ENCODE measurements around the gene CCDC178.

The CCDC178 gene

GRCh38 chr18:32891797-32892196, 548.7 kb downstream of the CCDC178 start:
- H3K27me3 ChIP-seq (ENCODE audit: control insufficient read depth, low read length): no peaks in the 10 kb centered on the region

GRCh38 chr18:32891130-32891529, 549.4 kb downstream of the CCDC178 start:
- H3K9me3 ChIP-seq (ENCODE audit: control insufficient read depth, insufficient read depth, low read length): no peaks in the 10 kb centered on the region
- peaks cover 6% of the 10 kb centered on the region for H3K4me1 ChIP-seq (ENCODE audit: control insufficient read depth, low read length)
- no peak overlapping the region for H3K27ac ChIP-seq (ENCODE audit: low read depth, low read length)
- H3F3A ChIP-seq (ENCODE audit: control insufficient read depth, insufficient read depth): no peaks in the 10 kb centered on the region
- H3K79me2 ChIP-seq (ENCODE audit: control insufficient read depth, low read length): no peaks in the 10 kb centered on the region
- H3K4me2 ChIP-seq (ENCODE audit: low read length): no peak overlapping the region
- H3K4me3 ChIP-seq (ENCODE audit: low read length): no peak overlapping the region
- H3K9me2 ChIP-seq (replicated peaks; ENCODE audit: control insufficient read depth, low read length): no peaks in the 10 kb centered on the region
- no peak for TF ChIP-seq CTCF (IDR thresholded peaks at IDR 0.05; ENCODE audit: low read depth, low read length, poor library complexity, severe bottlenecking)
- no peak for TF ChIP-seq EZH2phosphoT487 (IDR thresholded peaks at IDR 0.05; ENCODE audit: borderline replicate concordance, low read length)
- no peaks in the 10 kb centered on the region for H3K27me3 ChIP-seq (ENCODE audit: control insufficient read depth, low read length)
- H3K36me3 ChIP-seq (ENCODE audit: control insufficient read depth, low read length): no peaks in the 10 kb centered on the region
- H4K20me1 ChIP-seq (ENCODE audit: control insufficient read depth, insufficient read depth, low read depth, low read length): no peaks in the 10 kb centered on the region

More at GRCh38 chr18:32891797-32892196, 548.7 kb downstream of the CCDC178 start:
- peaks cover 6% of the 10 kb centered on the region for H3K4me1 ChIP-seq (ENCODE audit: control insufficient read depth, low read length)
- TF ChIP-seq CTCF (IDR thresholded peaks at IDR 0.05; ENCODE audit: low read depth, low read length, poor library complexity, severe bottlenecking): no peak
- no peak for TF ChIP-seq EZH2phosphoT487 (IDR thresholded peaks at IDR 0.05; ENCODE audit: borderline replicate concordance, low read length)
- H3K4me2 ChIP-seq (ENCODE audit: low read length): no peak overlapping the region
- H3K9me2 ChIP-seq (replicated peaks; ENCODE audit: control insufficient read depth, low read length): no peaks in the 10 kb centered on the region
- H4K20me1 ChIP-seq (ENCODE audit: control insufficient read depth, insufficient read depth, low read depth, low read length): no peaks in the 10 kb centered on the region
- no peak overlapping the region for H3K27ac ChIP-seq (ENCODE audit: low read depth, low read length)
- peaks cover 3% of the 10 kb centered on the region; the same call in 1 of the 2 replicates for H3K9me3 ChIP-seq (ENCODE audit: control insufficient read depth, insufficient read depth, low read length)
- H3K36me3 ChIP-seq (ENCODE audit: control insufficient read depth, low read length): no peaks in the 10 kb centered on the region
- H3F3A ChIP-seq (ENCODE audit: control insufficient read depth, insufficient read depth): no peaks in the 10 kb centered on the region
- H3K4me3 ChIP-seq (ENCODE audit: low read length): no peak overlapping the region
- H3K79me2 ChIP-seq (ENCODE audit: control insufficient read depth, low read length): no peaks in the 10 kb centered on the region

GRCh38 chr18:32889615-32890593, 550.6 kb downstream of the CCDC178 start:
- Histone ChIP-seq H3F3A (ENCODE audit: control insufficient read depth, insufficient read depth) (no peaks in the 10 kb centered on the region), H3K36me3 (ENCODE audit: control insufficient read depth, low read length) (no peaks in the 10 kb centered on the region), H3K9me3 (ENCODE audit: control insufficient read depth, insufficient read depth, low read length) (no peaks in the 10 kb centered on the region), H3K27ac (ENCODE audit: low read depth, low read length) (no peak overlapping the region), H3K79me2 (ENCODE audit: control insufficient read depth, low read length) (no peaks in the 10 kb centered on the region), H3K4me3 (ENCODE audit: low read length) (no peak overlapping the region), H3K9me2 (replicated peaks; ENCODE audit: control insufficient read depth, low read length) (no peaks in the 10 kb centered on the region), H4K20me1 (ENCODE audit: control insufficient read depth, insufficient read depth, low read depth, low read length) (no peaks in the 10 kb centered on the region), H3K27me3 (ENCODE audit: control insufficient read depth, low read length) (no peaks in the 10 kb centered on the region), H3K4me2 (ENCODE audit: low read length) (no peak overlapping the region), H3K4me1 (ENCODE audit: control insufficient read depth, low read length) (peaks cover 6% of the 10 kb centered on the region)
- no peak for TF ChIP-seq EZH2phosphoT487 (IDR thresholded peaks at IDR 0.05; ENCODE audit: borderline replicate concordance, low read length)
- TF ChIP-seq CTCF (IDR thresholded peaks at IDR 0.05; ENCODE audit: low read depth, low read length, poor library complexity, severe bottlenecking): no peak
